SU-DHL-6 (cell line): Measurements from ENCODE around the gene PDCD1.
"Not testable (repeated sequence)": the region's sequence is repeated elsewhere in the genome, so short reads cannot be mapped to it uniquely, and the experiment has no call there.

ENCODE experiments used
- H2AFZ ChIP-seq: fragments of 200-600 bp; sonication (generic); 2 replicates; pipeline ENCODE4 v1.6.1; 2014; ENCODE audit warnings: low read depth, mild to moderate bottlenecking, moderate library complexity, mixed read lengths, antibody characterized with exemption, low read length; ENCODE audit not compliant: severe bottlenecking
- H3F3A ChIP-seq: fragments of 200-600 bp; shearing (Covaris generic); 2 replicates; pipeline ENCODE4 v1.6.0; 2016; ENCODE audit warnings: antibody characterized with exemption, mild to moderate bottlenecking; ENCODE audit not compliant: insufficient read depth
- H3K27ac ChIP-seq: fragments of 200-600 bp; sonication (generic); 2 replicates; pipeline ENCODE4 v1.5.1; 2016; ENCODE audit warnings: low read depth, mild to moderate bottlenecking, low read length, moderate library complexity, mixed read lengths
- H3K27me3 ChIP-seq: fragments of 200-600 bp; sonication (generic), shearing (Covaris generic); 2 replicates; pipeline ENCODE4 v1.6.0; 2014; ENCODE audit warnings: mild to moderate bottlenecking, low read length
- H3K36me3 ChIP-seq: fragments of 200-600 bp; sonication (generic); 2 replicates; pipeline ENCODE4 v1.6.1; 2014; ENCODE audit warnings: mild to moderate bottlenecking, low read length, mixed read lengths
- H3K4me2 ChIP-seq: fragments of 300-600, 200-600 bp; shearing (Covaris generic), sonication (generic); 2 replicates; pipeline ENCODE4 v1.6.0; 2014; ENCODE audit warnings: low read length, low read depth, mild to moderate bottlenecking; ENCODE audit not compliant: poor library complexity, severe bottlenecking
- H3K4me3 ChIP-seq: fragments of 200-600 bp; sonication (generic); 2 replicates; pipeline ENCODE4 v1.5.1; 2014; ENCODE audit warnings: antibody characterized with exemption, low read length, mild to moderate bottlenecking, mixed read lengths; ENCODE audit not compliant: insufficient read depth, poor library complexity, severe bottlenecking
- H3K79me2 ChIP-seq: fragments of 200-600 bp; sonication (generic); 2 replicates; pipeline ENCODE4 v1.6.1; 2014; ENCODE audit warnings: mild to moderate bottlenecking, low read length, moderate library complexity; ENCODE audit not compliant: insufficient read depth
- H3K9ac ChIP-seq: fragments of 200-600 bp; sonication (generic); 2 replicates; pipeline ENCODE4 v1.7.0; 2014; ENCODE audit warnings: mild to moderate bottlenecking, low read length
- H3K9me2 ChIP-seq: fragments of 200-600 bp; sonication (generic); replicated peaks from 2 replicates; pipeline ENCODE4 v1.6.1; 2014; ENCODE audit warnings: low read length; ENCODE audit not compliant: insufficient read depth
- H3K9me3 ChIP-seq: fragments of 200-600 bp; sonication (generic); 2 replicates; pipeline ENCODE4 v1.6.1; 2014; ENCODE audit warnings: low read length, mixed read lengths; ENCODE audit not compliant: insufficient read depth
- H4K20me1 ChIP-seq: fragments of 200-600 bp; sonication (generic); 2 replicates; pipeline ENCODE4 v1.6.1; 2014; ENCODE audit warnings: low read depth, mild to moderate bottlenecking, antibody characterized with exemption, low read length, moderate library complexity, mixed read lengths
- CTCF ChIP-seq: fragments of 200-600 bp; sonication (generic); IDR thresholded peaks from one replicate; pipeline ENCODE4 v1.5.1; 2017; ENCODE audit warnings: antibody characterized with exemption, mild to moderate bottlenecking, low read length, moderate library complexity; ENCODE audit not compliant: insufficient read depth, poor library complexity, severe bottlenecking
- EZH2phosphoT487 ChIP-seq: fragments of 200-600 bp; sonication (generic), shearing (Covaris generic); conservative IDR thresholded peaks from 2 replicates; pipeline ENCODE4 v1.6.1; 2018; ENCODE audit warnings: mild to moderate bottlenecking, antibody characterized with exemption, low read length, moderate library complexity, mixed read lengths

PDCD1 gene

GRCh38 chr2:241809383-241810306, 49.0 kb downstream of the PDCD1 start:
- no peak for TF ChIP-seq EZH2phosphoT487
- TF ChIP-seq CTCF, result no peak
- no peak overlapping the region for H3K27ac ChIP-seq
- no peak overlapping the region for H2AFZ ChIP-seq
- H4K20me1 ChIP-seq, result no peaks in the 10 kb centered on the region
- H3K79me2 ChIP-seq, result no peaks in the 10 kb centered on the region
- no peaks in the 10 kb centered on the region for H3F3A ChIP-seq
- H3K9me3 ChIP-seq, result no peaks in the 10 kb centered on the region
- no peak overlapping the region for H3K4me2 ChIP-seq
- no peak overlapping the region for H3K9ac ChIP-seq
- H3K36me3 ChIP-seq, result no peaks in the 10 kb centered on the region
- H3K27me3 ChIP-seq, result no peaks in the 10 kb centered on the region
- no peaks in the 10 kb centered on the region for H3K9me2 ChIP-seq
- H3K4me3 ChIP-seq, result no peak overlapping the region

- H3K36me3 ChIP-seq, result no peaks in the 10 kb centered on the region
- H3K27me3 ChIP-seq, result no peaks in the 10 kb centered on the region
- H3K27ac ChIP-seq, result no peak within 1 kb of the TSS
- TF ChIP-seq CTCF (no peak), EZH2phosphoT487 (no peak)
- no peak within 1 kb of the TSS for H3K9ac ChIP-seq
- no peaks in the 10 kb centered on the region for H3K79me2 ChIP-seq
- H4K20me1 ChIP-seq, result no peaks in the 10 kb centered on the region
- H3K4me2 ChIP-seq, result no peak within 1 kb of the TSS
- no peak within 1 kb of the TSS for H3K4me3 ChIP-seq
- no peaks in the 10 kb centered on the region for H3F3A ChIP-seq
- H2AFZ ChIP-seq, result no peak within 1 kb of the TSS
- H3K9me2 ChIP-seq, result no peaks in the 10 kb centered on the region
- H3K9me3 ChIP-seq, result no peaks in the 10 kb centered on the region
These were observed 49.8 kb downstream of the PDCD1 start, which contains the start of gene NEU4 for GRCh38 chr2:241808721-241809382. NEU4 (plus strand) TSS chr2:241809193; CDS start chr2:241814485, 5,292 bp downstream.

GRCh38 chr2:241808051-241808720, 50.5 kb downstream of the PDCD1 start:
- no peak overlapping the region for H3K9ac ChIP-seq
- H3K9me3 ChIP-seq, result no peaks in the 10 kb centered on the region
- no peaks in the 10 kb centered on the region for H3K36me3 ChIP-seq
- H3F3A ChIP-seq, result no peaks in the 10 kb centered on the region
- H3K9me2 ChIP-seq, result no peaks in the 10 kb centered on the region
- TF ChIP-seq CTCF (no peak), EZH2phosphoT487 (no peak)
- H2AFZ ChIP-seq, result no peak overlapping the region
- no peak overlapping the region for H3K4me3 ChIP-seq
- H3K27me3 ChIP-seq, result no peaks in the 10 kb centered on the region
- H4K20me1 ChIP-seq, result no peaks in the 10 kb centered on the region
- H3K27ac ChIP-seq, result no peak overlapping the region
- H3K4me2 ChIP-seq, result no peak overlapping the region
- no peaks in the 10 kb centered on the region for H3K79me2 ChIP-seq

- H3K9ac ChIP-seq, H3K4me3 ChIP-seq: not testable (repeated sequence)
These were observed 52.5 kb downstream of the PDCD1 start for GRCh38 chr2:241806217-241806616.

More at GRCh38 chr2:241806217-241806616, 52.5 kb downstream of the PDCD1 start:
- not testable (repeated sequence) for H3K4me2 ChIP-seq, H3K27me3 ChIP-seq, H3K9me2 ChIP-seq, H3F3A ChIP-seq, H2AFZ ChIP-seq, H3K36me3 ChIP-seq, H4K20me1 ChIP-seq, H3K79me2 ChIP-seq, H3K27ac ChIP-seq, H3K9me3 ChIP-seq
